Measurements from ENCODE around the gene ANTXR2.
"Not testable (repeated sequence)": the region's sequence is repeated elsewhere in the genome, so short reads cannot be mapped to it uniquely, and the experiment has no call there.

The ANTXR2 gene

GRCh38 chr4:79893456-79893855, 179.6 kb downstream of the ANTXR2 start:
- Histone ChIP-seq H3K9me3 (ENCODE audit: control insufficient read depth, low read length) (no peaks in the 10 kb centered on the region), H3K36me3 (ENCODE audit: control insufficient read depth, insufficient read depth, low read length) (no peaks in the 10 kb centered on the region), H3K4me3 (ENCODE audit: insufficient read depth, low read depth, low read length, poor library complexity, severe bottlenecking) (no peak overlapping the region), H3K4me1 (ENCODE audit: control insufficient read depth, insufficient read depth, low read length, poor library complexity, severe bottlenecking) (no peaks in the 10 kb centered on the region), H3K27me3 (replicated peaks; ENCODE audit: control insufficient read depth, insufficient read depth, low read length, poor library complexity, severe bottlenecking) (no peaks in the 10 kb centered on the region), H3K27ac (ENCODE audit: insufficient read depth, low read length, poor library complexity, severe bottlenecking) (no peak overlapping the region)
- DNase-seq = no peak

GRCh38 chr4:79889026-79889425, 184.0 kb downstream of the ANTXR2 start:
- not testable (repeated sequence) for DNase-seq; H3K27me3 ChIP-seq (replicated peaks; ENCODE audit: control insufficient read depth, insufficient read depth, low read length, poor library complexity, severe bottlenecking); H3K9me3 ChIP-seq (ENCODE audit: control insufficient read depth, low read length); H3K27ac ChIP-seq (ENCODE audit: insufficient read depth, low read length, poor library complexity, severe bottlenecking); H3K36me3 ChIP-seq (ENCODE audit: control insufficient read depth, insufficient read depth, low read length); H3K4me1 ChIP-seq (ENCODE audit: control insufficient read depth, insufficient read depth, low read length, poor library complexity, severe bottlenecking); H3K4me3 ChIP-seq (ENCODE audit: insufficient read depth, low read depth, low read length, poor library complexity, severe bottlenecking)

GRCh38 chr4:79886557-79886956, 186.5 kb downstream of the ANTXR2 start:
- no peak for DNase-seq
- H3K4me3 ChIP-seq (ENCODE audit: insufficient read depth, low read depth, low read length, poor library complexity, severe bottlenecking) = no peak overlapping the region
- no peaks in the 10 kb centered on the region for H3K36me3 ChIP-seq (ENCODE audit: control insufficient read depth, insufficient read depth, low read length)
- H3K4me1 ChIP-seq (ENCODE audit: control insufficient read depth, insufficient read depth, low read length, poor library complexity, severe bottlenecking) = no peaks in the 10 kb centered on the region
- no peak overlapping the region for H3K27ac ChIP-seq (ENCODE audit: insufficient read depth, low read length, poor library complexity, severe bottlenecking)
- no peaks in the 10 kb centered on the region for H3K27me3 ChIP-seq (replicated peaks; ENCODE audit: control insufficient read depth, insufficient read depth, low read length, poor library complexity, severe bottlenecking)
- no peaks in the 10 kb centered on the region for H3K9me3 ChIP-seq (ENCODE audit: control insufficient read depth, low read length)

GRCh38 chr4:79886021-79886420, 187.0 kb downstream of the ANTXR2 start:
- no peaks in the 10 kb centered on the region for H3K4me1 ChIP-seq (ENCODE audit: control insufficient read depth, insufficient read depth, low read length, poor library complexity, severe bottlenecking)
- no peak overlapping the region for H3K4me3 ChIP-seq (ENCODE audit: insufficient read depth, low read depth, low read length, poor library complexity, severe bottlenecking)
- no peaks in the 10 kb centered on the region for H3K27me3 ChIP-seq (replicated peaks; ENCODE audit: control insufficient read depth, insufficient read depth, low read length, poor library complexity, severe bottlenecking)
- no peak overlapping the region for H3K27ac ChIP-seq (ENCODE audit: insufficient read depth, low read length, poor library complexity, severe bottlenecking)
- H3K36me3 ChIP-seq (ENCODE audit: control insufficient read depth, insufficient read depth, low read length) = no peaks in the 10 kb centered on the region
- H3K9me3 ChIP-seq (ENCODE audit: control insufficient read depth, low read length) = no peaks in the 10 kb centered on the region
- no peak for DNase-seq

- DNase-seq = no peak
- H3K4me1 ChIP-seq (ENCODE audit: control insufficient read depth, insufficient read depth, low read length, poor library complexity, severe bottlenecking) = no peaks in the 10 kb centered on the region
- H3K27me3 ChIP-seq (replicated peaks; ENCODE audit: control insufficient read depth, insufficient read depth, low read length, poor library complexity, severe bottlenecking) = no peaks in the 10 kb centered on the region
- no peaks in the 10 kb centered on the region for H3K9me3 ChIP-seq (ENCODE audit: control insufficient read depth, low read length)
- no peak overlapping the region for H3K27ac ChIP-seq (ENCODE audit: insufficient read depth, low read length, poor library complexity, severe bottlenecking)
- H3K4me3 ChIP-seq (ENCODE audit: insufficient read depth, low read depth, low read length, poor library complexity, severe bottlenecking) = no peak overlapping the region
- no peaks in the 10 kb centered on the region for H3K36me3 ChIP-seq (ENCODE audit: control insufficient read depth, insufficient read depth, low read length)
Measured at GRCh38 chr4:79883290-79883689, 189.7 kb downstream of the ANTXR2 start.

DNA sequence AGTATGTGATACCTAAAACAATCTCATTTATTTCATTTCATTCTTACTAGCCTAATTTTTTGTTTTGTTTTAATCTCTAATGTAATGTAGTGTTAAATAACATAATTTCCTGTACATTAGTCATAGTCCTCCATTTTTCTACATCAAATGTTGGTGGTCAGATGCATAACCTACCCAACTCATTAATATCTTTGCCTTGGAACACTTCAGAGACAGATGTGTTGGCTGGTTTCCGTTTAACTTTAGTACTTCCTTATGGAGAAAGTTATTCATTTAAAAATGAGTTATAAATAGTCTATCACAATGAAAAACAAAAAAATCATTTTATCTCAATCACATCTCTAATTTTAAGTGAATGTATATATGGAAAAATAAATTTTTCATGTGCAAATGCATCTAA, 190.2 kb downstream of the ANTXR2 start:
- Histone ChIP-seq H3K4me1 (ENCODE audit: control insufficient read depth, insufficient read depth, low read length, poor library complexity, severe bottlenecking) (no peaks in the 10 kb centered on the region), H3K4me3 (ENCODE audit: insufficient read depth, low read depth, low read length, poor library complexity, severe bottlenecking) (no peak overlapping the region), H3K9me3 (ENCODE audit: control insufficient read depth, low read length) (no peaks in the 10 kb centered on the region), H3K27ac (ENCODE audit: insufficient read depth, low read length, poor library complexity, severe bottlenecking) (no peak overlapping the region), H3K27me3 (replicated peaks; ENCODE audit: control insufficient read depth, insufficient read depth, low read length, poor library complexity, severe bottlenecking) (no peaks in the 10 kb centered on the region), H3K36me3 (ENCODE audit: control insufficient read depth, insufficient read depth, low read length) (no peaks in the 10 kb centered on the region)
- DNase-seq = no peak

GRCh38 chr4:79881407-79881806, 191.6 kb downstream of the ANTXR2 start:
- Histone ChIP-seq H3K27me3 (replicated peaks; ENCODE audit: control insufficient read depth, insufficient read depth, low read length, poor library complexity, severe bottlenecking) (no peaks in the 10 kb centered on the region), H3K27ac (ENCODE audit: insufficient read depth, low read length, poor library complexity, severe bottlenecking) (no peak overlapping the region), H3K9me3 (ENCODE audit: control insufficient read depth, low read length) (no peaks in the 10 kb centered on the region), H3K4me3 (ENCODE audit: insufficient read depth, low read depth, low read length, poor library complexity, severe bottlenecking) (no peak overlapping the region), H3K4me1 (ENCODE audit: control insufficient read depth, insufficient read depth, low read length, poor library complexity, severe bottlenecking) (no peaks in the 10 kb centered on the region), H3K36me3 (ENCODE audit: control insufficient read depth, insufficient read depth, low read length) (no peaks in the 10 kb centered on the region)
- DNase-seq = no peak

GRCh38 chr4:79877511-79877910, 195.5 kb downstream of the ANTXR2 start:
- Histone ChIP-seq H3K4me1 (ENCODE audit: control insufficient read depth, insufficient read depth, low read length, poor library complexity, severe bottlenecking) (no peaks in the 10 kb centered on the region), H3K4me3 (ENCODE audit: insufficient read depth, low read depth, low read length, poor library complexity, severe bottlenecking) (no peak overlapping the region), H3K27me3 (replicated peaks; ENCODE audit: control insufficient read depth, insufficient read depth, low read length, poor library complexity, severe bottlenecking) (no peaks in the 10 kb centered on the region), H3K27ac (ENCODE audit: insufficient read depth, low read length, poor library complexity, severe bottlenecking) (no peak overlapping the region), H3K9me3 (ENCODE audit: control insufficient read depth, low read length) (no peaks in the 10 kb centered on the region), H3K36me3 (ENCODE audit: control insufficient read depth, insufficient read depth, low read length) (no peaks in the 10 kb centered on the region)
- DNase-seq = no peak

- H3K9me3 ChIP-seq (ENCODE audit: control insufficient read depth, low read length) = no peaks in the 10 kb centered on the region
Measured at GRCh38 chr4:79875344-79875899, 197.6 kb downstream of the ANTXR2 start.

GRCh38 chr4:79874197-79874596, 198.8 kb downstream of the ANTXR2 start:
- DNase-seq = no peak
- H3K27ac ChIP-seq (ENCODE audit: insufficient read depth, low read length, poor library complexity, severe bottlenecking) = no peak overlapping the region
- no peaks in the 10 kb centered on the region for H3K36me3 ChIP-seq (ENCODE audit: control insufficient read depth, insufficient read depth, low read length)
- no peaks in the 10 kb centered on the region for H3K4me1 ChIP-seq (ENCODE audit: control insufficient read depth, insufficient read depth, low read length, poor library complexity, severe bottlenecking)
- no peaks in the 10 kb centered on the region for H3K27me3 ChIP-seq (replicated peaks; ENCODE audit: control insufficient read depth, insufficient read depth, low read length, poor library complexity, severe bottlenecking)
- H3K4me3 ChIP-seq (ENCODE audit: insufficient read depth, low read depth, low read length, poor library complexity, severe bottlenecking) = no peak overlapping the region
- no peaks in the 10 kb centered on the region for H3K9me3 ChIP-seq (ENCODE audit: control insufficient read depth, low read length)

More at GRCh38 chr4:79875344-79875899, 197.6 kb downstream of the ANTXR2 start:
- H3K36me3 ChIP-seq (ENCODE audit: control insufficient read depth, insufficient read depth, low read length) = no peaks in the 10 kb centered on the region
- no peaks in the 10 kb centered on the region for H3K4me1 ChIP-seq (ENCODE audit: control insufficient read depth, insufficient read depth, low read length, poor library complexity, severe bottlenecking)
- H3K27me3 ChIP-seq (replicated peaks; ENCODE audit: control insufficient read depth, insufficient read depth, low read length, poor library complexity, severe bottlenecking) = no peaks in the 10 kb centered on the region
- no peak overlapping the region for H3K27ac ChIP-seq (ENCODE audit: insufficient read depth, low read length, poor library complexity, severe bottlenecking)
- no peak for DNase-seq
- H3K4me3 ChIP-seq (ENCODE audit: insufficient read depth, low read depth, low read length, poor library complexity, severe bottlenecking) = no peak overlapping the region

Measured in effector memory CD4-positive, alpha-beta T cell (primary cell).